Measurements from ENCODE around the gene TRPM3.
A peak's percentile ranks its signal among the peaks of the same experiment; 100 is the strongest.

The TRPM3 gene

DNA sequence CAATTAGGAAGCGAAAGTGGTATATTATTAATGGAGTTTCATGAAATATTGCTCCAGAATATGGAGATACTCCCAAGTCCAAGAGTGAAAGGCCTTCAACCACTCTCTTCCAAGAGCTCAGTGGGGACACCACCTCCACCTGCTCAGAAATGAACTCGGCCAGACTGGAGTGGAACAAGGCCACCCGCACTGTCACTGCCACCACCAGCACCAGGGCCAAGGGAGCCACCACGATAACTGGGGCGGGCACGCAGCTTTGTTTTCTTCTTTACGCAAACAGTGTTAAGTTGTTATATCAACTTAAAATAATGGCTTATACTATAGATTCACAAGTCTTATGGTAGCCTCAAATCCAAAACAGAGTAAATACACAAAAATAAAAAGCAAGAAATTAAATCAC lies 204.1 kb downstream of the TRPM3 start:
- WGBS (ENCODE audit: extremely low coverage, insufficient coverage, insufficient read length), result no CpG with 5 or more reads among the region's 7 CpGs
- Histone ChIP-seq H3K4me3 (ENCODE audit: low read depth, low read length) (no peak overlapping the region), H3K79me2 (ENCODE audit: control insufficient read depth, insufficient read depth, low read length, poor library complexity) (no peaks in the 10 kb centered on the region)

DNA sequence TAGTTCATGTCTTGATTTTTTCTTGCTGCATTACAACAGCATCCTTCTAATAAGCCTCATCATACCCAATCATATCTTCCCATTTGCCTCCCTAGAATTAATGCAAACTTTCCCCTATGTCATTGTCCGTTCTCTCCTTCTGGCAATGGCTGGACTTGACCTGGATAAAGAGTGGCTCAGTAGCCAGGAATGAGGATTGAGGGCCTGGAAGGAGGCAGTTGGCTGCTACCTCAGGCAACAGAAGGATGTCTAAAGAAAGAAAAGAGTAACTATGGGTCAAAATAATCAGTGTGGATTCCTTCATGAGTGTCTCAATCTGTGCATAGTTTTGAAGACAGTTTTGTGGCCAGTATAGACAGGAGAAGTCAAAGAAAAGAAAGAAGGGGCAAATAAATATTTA lies 209.6 kb downstream of the TRPM3 start:
- Histone ChIP-seq H3K27ac (ENCODE audit: low read depth, low read length) (no peak overlapping the region), H4K12ac (ENCODE audit: low read depth, low read length) (no peak overlapping the region), H3K79me2 (ENCODE audit: control insufficient read depth, insufficient read depth, low read length, poor library complexity) (no peaks in the 10 kb centered on the region), H2BK12ac (ENCODE audit: low read length) (no peak overlapping the region), H2AK5ac (ENCODE audit: low read length) (no peak overlapping the region), H3K36me3 (ENCODE audit: control insufficient read depth in 1 of 2, insufficient read depth in 2 of 2, low read length in 2 of 2) (no peaks in the 10 kb centered on the region), H4K91ac (ENCODE audit: low read depth, low read length) (no peak overlapping the region), H3K27me3 (ENCODE audit: insufficient read depth, low read length) (no peaks in the 10 kb centered on the region), H4K8ac (ENCODE audit: low read depth, low read length) (no peak overlapping the region), H3K9me3 (ENCODE audit: insufficient read depth, low read depth, low read length) (no peaks in the 10 kb centered on the region), H2BK5ac (ENCODE audit: low read depth, low read length, poor library complexity) (no peak overlapping the region), H3K9ac (ENCODE audit: low read length) (no peak overlapping the region), H2AFZ (ENCODE audit: insufficient read depth, low read length, poor library complexity) (no peak overlapping the region), H3K4ac (ENCODE audit: low read depth, low read length) (no peak overlapping the region), H3K18ac (ENCODE audit: low read length) (no peak overlapping the region), H3K79me1 (ENCODE audit: low read length) (no peaks in the 10 kb centered on the region), H3K14ac (ENCODE audit: low read length) (no peak overlapping the region), H2BK120ac (ENCODE audit: insufficient read depth, low read length, poor library complexity) (no peak overlapping the region), H3K4me3 (ENCODE audit: low read depth, low read length) (no peak overlapping the region), H3K4me1 (ENCODE audit: control insufficient read depth in 1 of 2, insufficient read depth in 2 of 2, low read length in 2 of 2) (no peaks in the 10 kb centered on the region), H3K23ac (ENCODE audit: low read length) (no peak overlapping the region), H3K4me2 (ENCODE audit: low read length) (no peak overlapping the region)
- DNase-seq, result no peak
- no CpG with 5 or more reads among the region's 1 CpG for WGBS (ENCODE audit: extremely low coverage, insufficient coverage, insufficient read length)

More for the DNA sequence above, 204.1 kb downstream of the TRPM3 start:
- no peak overlapping the region for H3K18ac ChIP-seq (ENCODE audit: low read length)
- no peak overlapping the region for H4K12ac ChIP-seq (ENCODE audit: low read depth, low read length)
- DNase-seq, result no peak
- no peak overlapping the region for H3K9ac ChIP-seq (ENCODE audit: low read length)
- no peak overlapping the region for H3K14ac ChIP-seq (ENCODE audit: low read length)
- H3K36me3 ChIP-seq (ENCODE audit: control insufficient read depth in 1 of 2, insufficient read depth in 2 of 2, low read length in 2 of 2), result no peaks in the 10 kb centered on the region
- no peaks in the 10 kb centered on the region for H3K9me3 ChIP-seq (ENCODE audit: insufficient read depth, low read depth, low read length)
- no peak overlapping the region for H2BK12ac ChIP-seq (ENCODE audit: low read length)
- H3K4me1 ChIP-seq (ENCODE audit: control insufficient read depth in 1 of 2, insufficient read depth in 2 of 2, low read length in 2 of 2), result no peaks in the 10 kb centered on the region
- H4K91ac ChIP-seq (ENCODE audit: low read depth, low read length), result no peak overlapping the region
- no peak overlapping the region for H3K4ac ChIP-seq (ENCODE audit: low read depth, low read length)
- no peak overlapping the region for H2BK5ac ChIP-seq (ENCODE audit: low read depth, low read length, poor library complexity)
- H3K27ac ChIP-seq (ENCODE audit: low read depth, low read length), result no peak overlapping the region
- H3K79me1 ChIP-seq (ENCODE audit: low read length), result no peaks in the 10 kb centered on the region
- H4K8ac ChIP-seq (ENCODE audit: low read depth, low read length), result no peak overlapping the region
- no peak overlapping the region for H3K23ac ChIP-seq (ENCODE audit: low read length)
- no peak overlapping the region for H2BK120ac ChIP-seq (ENCODE audit: insufficient read depth, low read length, poor library complexity)
- no peak overlapping the region for H2AK5ac ChIP-seq (ENCODE audit: low read length)
- no peaks in the 10 kb centered on the region for H3K27me3 ChIP-seq (ENCODE audit: insufficient read depth, low read length)
- H3K4me2 ChIP-seq (ENCODE audit: low read length), result no peak overlapping the region
- H2AFZ ChIP-seq (ENCODE audit: insufficient read depth, low read length, poor library complexity), result no peak overlapping the region

DNA sequence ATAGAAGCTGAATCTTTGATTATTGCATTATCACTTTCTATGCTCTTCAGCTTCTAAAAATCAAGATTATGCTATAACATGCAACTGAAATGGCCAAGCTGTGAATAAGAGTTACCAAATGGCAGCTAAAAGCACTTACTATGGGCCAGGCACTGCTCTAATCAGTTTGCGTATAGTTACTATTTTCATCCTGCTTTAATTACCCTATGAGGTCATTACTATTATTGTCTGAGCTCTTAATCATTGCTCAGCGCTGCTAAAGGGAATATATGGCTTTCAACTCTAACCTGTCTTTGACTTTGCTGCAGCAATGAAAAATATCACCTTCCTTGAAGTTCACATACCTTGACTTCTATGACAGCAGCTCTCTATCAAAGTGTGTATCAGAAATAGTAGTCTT lies 210.8 kb downstream of the TRPM3 start:
- H3K18ac ChIP-seq (ENCODE audit: low read length), result no peak overlapping the region
- H2BK5ac ChIP-seq (ENCODE audit: low read depth, low read length, poor library complexity), result no peak overlapping the region
- no peaks in the 10 kb centered on the region for H3K79me1 ChIP-seq (ENCODE audit: low read length)
- H3K4me2 ChIP-seq (ENCODE audit: low read length), result no peak overlapping the region
- H3K4ac ChIP-seq (ENCODE audit: low read depth, low read length), result no peak overlapping the region
- H2BK120ac ChIP-seq (ENCODE audit: insufficient read depth, low read length, poor library complexity), result no peak overlapping the region
- WGBS (ENCODE audit: extremely low coverage, insufficient coverage, insufficient read length), result no CpG with 5 or more reads among the region's 2 CpGs
- no peak overlapping the region for H3K4me3 ChIP-seq (ENCODE audit: low read depth, low read length)
- no peak overlapping the region for H2AFZ ChIP-seq (ENCODE audit: insufficient read depth, low read length, poor library complexity)
- no peak overlapping the region for H2AK5ac ChIP-seq (ENCODE audit: low read length)
- no peak overlapping the region for H3K14ac ChIP-seq (ENCODE audit: low read length)
- H4K8ac ChIP-seq (ENCODE audit: low read depth, low read length), result no peak overlapping the region
- no peak overlapping the region for H2BK12ac ChIP-seq (ENCODE audit: low read length)
- no peaks in the 10 kb centered on the region for H3K9me3 ChIP-seq (ENCODE audit: insufficient read depth, low read depth, low read length)
- no peaks in the 10 kb centered on the region for H3K79me2 ChIP-seq (ENCODE audit: control insufficient read depth, insufficient read depth, low read length, poor library complexity)
- H4K91ac ChIP-seq (ENCODE audit: low read depth, low read length), result no peak overlapping the region
- H3K27ac ChIP-seq (ENCODE audit: low read depth, low read length), result no peak overlapping the region
- H3K9ac ChIP-seq (ENCODE audit: low read length), result no peak overlapping the region
- no peaks in the 10 kb centered on the region for H3K4me1 ChIP-seq (ENCODE audit: control insufficient read depth in 1 of 2, insufficient read depth in 2 of 2, low read length in 2 of 2)
- DNase-seq, result no peak
- no peak overlapping the region for H3K23ac ChIP-seq (ENCODE audit: low read length)
- no peak overlapping the region for H4K12ac ChIP-seq (ENCODE audit: low read depth, low read length)
- no peaks in the 10 kb centered on the region for H3K27me3 ChIP-seq (ENCODE audit: insufficient read depth, low read length)
- H3K36me3 ChIP-seq (ENCODE audit: control insufficient read depth in 1 of 2, insufficient read depth in 2 of 2, low read length in 2 of 2), result no peaks in the 10 kb centered on the region

DNA sequence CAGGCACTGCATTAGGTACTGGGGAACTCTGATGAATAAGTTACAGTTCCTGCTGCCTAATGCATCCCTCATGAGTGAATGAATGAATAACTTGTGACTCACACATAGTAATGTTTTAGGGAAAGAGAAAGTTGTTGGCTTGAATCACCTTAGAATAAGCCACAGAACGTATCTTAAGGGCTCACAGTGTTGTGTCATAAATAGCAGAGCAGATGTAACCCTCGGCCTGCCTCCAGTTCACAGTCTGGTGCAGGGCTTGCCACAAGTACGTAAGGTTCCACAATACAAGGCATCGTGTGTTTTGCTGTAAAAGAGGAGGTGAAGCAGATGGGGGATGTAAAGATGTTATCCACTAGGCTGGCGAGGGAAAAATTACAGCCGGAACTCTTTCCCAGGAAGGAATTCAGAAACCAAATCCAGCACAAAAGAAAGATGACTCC lies 218.7 kb downstream of the TRPM3 start:
- no peak overlapping the region for H3K14ac ChIP-seq (ENCODE audit: low read length)
- H2BK12ac ChIP-seq (ENCODE audit: low read length), result no peak overlapping the region
- no CpG with 5 or more reads among the region's 6 CpGs for WGBS (ENCODE audit: extremely low coverage, insufficient coverage, insufficient read length)
- no peak overlapping the region for H3K4me3 ChIP-seq (ENCODE audit: low read depth, low read length)
- H4K12ac ChIP-seq (ENCODE audit: low read depth, low read length), result no peak overlapping the region
- H2BK120ac ChIP-seq (ENCODE audit: insufficient read depth, low read length, poor library complexity), result no peak overlapping the region
- no peak overlapping the region for H3K27ac ChIP-seq (ENCODE audit: low read depth, low read length)
- no peak overlapping the region for H4K91ac ChIP-seq (ENCODE audit: low read depth, low read length)
- no peaks in the 10 kb centered on the region for H3K79me2 ChIP-seq (ENCODE audit: control insufficient read depth, insufficient read depth, low read length, poor library complexity)
- no peak overlapping the region for H2AK5ac ChIP-seq (ENCODE audit: low read length)
- H2BK5ac ChIP-seq (ENCODE audit: low read depth, low read length, poor library complexity), result no peak overlapping the region
- H3K79me1 ChIP-seq (ENCODE audit: low read length), result no peaks in the 10 kb centered on the region
- no peak overlapping the region for H3K23ac ChIP-seq (ENCODE audit: low read length)
- H3K9me3 ChIP-seq (ENCODE audit: insufficient read depth, low read depth, low read length), result no peaks in the 10 kb centered on the region
- no peak overlapping the region for H3K4me2 ChIP-seq (ENCODE audit: low read length)
- no peak overlapping the region for H4K8ac ChIP-seq (ENCODE audit: low read depth, low read length)
- H3K4me1 ChIP-seq (ENCODE audit: control insufficient read depth in 1 of 2, insufficient read depth in 2 of 2, low read length in 2 of 2), result no peaks in the 10 kb centered on the region
- H3K9ac ChIP-seq (ENCODE audit: low read length), result no peak overlapping the region
- no peaks in the 10 kb centered on the region for H3K36me3 ChIP-seq (ENCODE audit: control insufficient read depth in 1 of 2, insufficient read depth in 2 of 2, low read length in 2 of 2)
- H3K27me3 ChIP-seq (ENCODE audit: insufficient read depth, low read length), result no peaks in the 10 kb centered on the region
- H3K4ac ChIP-seq (ENCODE audit: low read depth, low read length), result no peak overlapping the region
- H3K18ac ChIP-seq (ENCODE audit: low read length), result no peak overlapping the region
- DNase-seq, result peak; percentile 26 to 79
- H2AFZ ChIP-seq (ENCODE audit: insufficient read depth, low read length, poor library complexity), result no peak overlapping the region
